ENCODE data around the gene NR2C2AP.

Gene NR2C2AP

GRCh38 chr19:19218911-19219310 is 15.7 kb upstream of the NR2C2AP start:
- POLR2A ChIA-PET, result no interaction called here
- CTCF ChIA-PET, result no interaction called here
- H3K4me3 ChIP-seq (ENCODE audit: low read depth, low read length), result no peak overlapping the region
- DNase-seq (ENCODE audit: low read depth, low spot score), result no peak
- no peak for TF ChIP-seq CTCF (IDR thresholded peaks at IDR 0.05; ENCODE audit: insufficient read depth, low read length, missing control alignments)

- no peak for DNase-seq (ENCODE audit: low read depth, low spot score)
- H3K4me3 ChIP-seq (ENCODE audit: low read depth, low read length), result no peak overlapping the region
- CTCF ChIA-PET, result interaction anchor here (0.6 to 1.5 kb wide), 3 partner anchors 8 to 124 kb away, joined by 3 read pairs; no protein-coding TSS in a partner anchor
- POLR2A ChIA-PET, result no interaction called here
- no peak for TF ChIP-seq CTCF (IDR thresholded peaks at IDR 0.05; ENCODE audit: insufficient read depth, low read length, missing control alignments)
These were observed 13.9 kb upstream of the NR2C2AP start for GRCh38 chr19:19217099-19217498.

DNA sequence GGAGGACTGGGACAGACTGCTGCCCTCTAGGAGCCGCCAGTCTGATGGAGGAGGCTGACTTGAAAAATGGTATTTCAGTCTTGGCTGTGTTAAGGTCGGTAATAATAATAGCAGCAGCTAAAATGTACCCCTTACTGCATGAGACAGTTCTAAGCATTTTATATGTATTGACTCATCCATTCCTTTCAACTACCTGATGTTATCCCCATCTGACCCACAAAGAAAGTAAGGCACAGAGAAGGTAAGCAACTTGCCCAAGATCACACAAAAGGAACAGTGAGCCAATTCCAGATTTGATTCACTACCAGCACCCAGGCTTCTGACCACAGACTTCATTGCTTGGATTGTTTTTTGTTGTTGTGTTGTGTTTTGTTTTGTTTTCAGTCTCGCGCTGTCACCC is 12.6 kb upstream of the NR2C2AP start:
- H3K4me3 ChIP-seq (ENCODE audit: low read depth, low read length), result no peak overlapping the region
- ChIA-PET CTCF (interaction anchor here (1.4 kb wide), 1 partner anchor 10 kb away, joined by 3 read pairs; no protein-coding TSS in a partner anchor), POLR2A (no interaction called here)
- TF ChIP-seq CTCF (IDR thresholded peaks at IDR 0.05; ENCODE audit: insufficient read depth, low read length, missing control alignments), result no peak
- DNase-seq (ENCODE audit: low read depth, low spot score), result no peak

GRCh38 chr19:19214892-19215291 is 11.7 kb upstream of the NR2C2AP start:
- no peak for TF ChIP-seq CTCF (IDR thresholded peaks at IDR 0.05; ENCODE audit: insufficient read depth, low read length, missing control alignments)
- no peak overlapping the region for H3K4me3 ChIP-seq (ENCODE audit: low read depth, low read length)
- ChIA-PET POLR2A (no interaction called here), CTCF (interaction anchor here (1.4 kb wide), 1 partner anchor 11 kb away, joined by 3 read pairs; no protein-coding TSS in a partner anchor)
- no peak for DNase-seq (ENCODE audit: low read depth, low spot score)

- TF ChIP-seq CTCF (IDR thresholded peaks at IDR 0.05; ENCODE audit: insufficient read depth, low read length, missing control alignments), result no peak
- POLR2A ChIA-PET, result no interaction called here
- DNase-seq (ENCODE audit: low read depth, low spot score), result no peak
- CTCF ChIA-PET, result no interaction called here
- H3K4me3 ChIP-seq (ENCODE audit: low read depth, low read length), result no peak overlapping the region
These were observed 10.9 kb upstream of the NR2C2AP start for GRCh38 chr19:19214159-19214490.

DNA sequence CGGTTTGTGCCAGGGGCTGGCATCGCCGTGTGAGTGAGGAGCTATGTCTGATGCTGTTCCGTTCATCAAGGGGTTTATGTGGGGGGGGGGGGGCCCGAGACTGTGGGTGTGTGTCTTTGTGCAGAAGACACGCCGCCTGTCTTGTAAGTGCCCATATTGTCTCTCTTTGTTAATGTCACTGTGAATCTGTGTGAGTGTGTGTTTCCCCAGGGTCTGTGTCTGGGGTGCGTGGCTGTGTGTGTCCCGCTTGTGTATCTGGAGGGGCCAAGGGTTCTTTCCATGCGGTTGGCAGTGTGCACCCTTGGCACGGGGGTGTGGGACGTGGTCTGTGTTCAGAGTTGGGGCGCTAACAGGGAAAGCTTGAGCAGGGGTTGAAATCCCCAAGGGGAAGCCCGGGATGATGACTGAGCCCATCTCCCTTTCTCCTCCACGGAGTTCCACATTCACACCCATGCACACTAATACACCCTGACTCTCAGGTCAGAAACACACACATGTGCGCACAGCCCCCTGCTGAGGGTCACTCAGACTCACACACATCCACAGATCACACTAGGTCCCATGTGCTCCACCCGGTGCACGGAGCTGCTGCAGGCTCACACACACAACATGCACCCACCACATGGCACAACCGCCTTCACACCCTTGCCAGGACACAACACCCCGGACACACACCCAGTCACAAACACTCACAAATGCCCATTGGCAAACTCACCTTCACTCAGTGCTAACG is 10.4 kb upstream of the NR2C2AP start:
- ChIA-PET POLR2A (no interaction called here), CTCF (no interaction called here)
- no peak for TF ChIP-seq CTCF (IDR thresholded peaks at IDR 0.05; ENCODE audit: insufficient read depth, low read length, missing control alignments)
- H3K4me3 ChIP-seq (ENCODE audit: low read depth, low read length), result no peak overlapping the region
- DNase-seq (ENCODE audit: low read depth, low spot score), result no peak

Measured in AG04449 (cell line).